SKM-1 treated with dmso at 0.1 percent for 144 hours (cell line): ENCODE measurements around the gene B3GALT5.

ENCODE experiments used
- DNase-seq: peaks from one replicate; lab custom pipeline; 2025; ENCODE audit not compliant: unreplicated experiment; lab: John Stamatoyannopoulos, UW

B3GALT5 gene

GRCh38 chr21:39690454-39690853 lies 77.7 kb downstream of the B3GALT5 start:
- no peak for DNase-seq

GRCh38 chr21:39694750-39695149 lies 82.0 kb downstream of the B3GALT5 start:
- DNase-seq, result no peak

GRCh38 chr21:39696196-39696595 lies 83.5 kb downstream of the B3GALT5 start:
- DNase-seq, result no peak

- DNase-seq, result no peak
These were observed 83.9 kb downstream of the B3GALT5 start for GRCh38 chr21:39696618-39697017.

- no peak for DNase-seq
These were observed 87.6 kb downstream of the B3GALT5 start for GRCh38 chr21:39700318-39700717.

- no peak for DNase-seq
These were observed 90.8 kb downstream of the B3GALT5 start for GRCh38 chr21:39703578-39703977.

GRCh38 chr21:39705849-39706248 lies 93.1 kb downstream of the B3GALT5 start:
- no peak for DNase-seq

- DNase-seq, result no peak
These were observed 94.6 kb downstream of the B3GALT5 start for GRCh38 chr21:39707316-39707715.

- no peak for DNase-seq
These were observed 98.1 kb downstream of the B3GALT5 start for GRCh38 chr21:39710866-39711265.

GRCh38 chr21:39712273-39712672 lies 99.5 kb downstream of the B3GALT5 start:
- DNase-seq, result no peak

- DNase-seq, result no peak
These were observed 100.2 kb downstream of the B3GALT5 start for GRCh38 chr21:39712976-39713375.

GRCh38 chr21:39713905-39714304 lies 101.2 kb downstream of the B3GALT5 start:
- DNase-seq, result no peak

GRCh38 chr21:39714331-39714730 lies 101.6 kb downstream of the B3GALT5 start:
- DNase-seq, result no peak

GRCh38 chr21:39715804-39716397 lies 103.2 kb downstream of the B3GALT5 start:
- DNase-seq, result peak; percentile 40

- no peak for DNase-seq
These were observed 107.5 kb downstream of the B3GALT5 start for GRCh38 chr21:39720126-39720778.

- DNase-seq, result no peak
These were observed 109.1 kb downstream of the B3GALT5 start for GRCh38 chr21:39721885-39722284.
